HG03066 (cell line): ENCODE results near the gene DPP7.
A peak's percentile ranks its signal among the peaks of the same experiment; 100 is the strongest.
"Not testable (repeated sequence)": the region's sequence is repeated elsewhere in the genome, so short reads cannot be mapped to it uniquely, and the experiment has no call there.

Experiments
- ATAC-seq: cut with Tn5 transposase; IDR thresholded peaks from one replicate; pipeline ENCODE4 v1.9.1; 2021; ENCODE audit warnings: low read depth; ENCODE audit not compliant: unreplicated experiment

Gene DPP7

GRCh38 chr9:137075275-137075775 lies 39.2 kb downstream of the DPP7 start:
- ATAC-seq: no peak

- no peak for ATAC-seq
Observed at GRCh38 chr9:137074657-137075274, 39.8 kb downstream of the DPP7 start.

- no peak for ATAC-seq
Observed at GRCh38 chr9:137073992-137074399, 40.5 kb downstream of the DPP7 start.

GRCh38 chr9:137071282-137071681 lies 43.3 kb downstream of the DPP7 start:
- no peak for ATAC-seq

GRCh38 chr9:137070906-137071275 lies 43.6 kb downstream of the DPP7 start:
- ATAC-seq: no peak

- peak; percentile 76 for ATAC-seq
Observed at GRCh38 chr9:137070201-137070905, 44.2 kb downstream of the DPP7 start, which contains the start of gene SAPCD2. TSS of gene SAPCD2 (minus strand) at chr9:137070557. CDS start at chr9:137070460, 97 bp downstream.

- ATAC-seq: no peak
Observed at GRCh38 chr9:137069508-137070091, 44.9 kb downstream of the DPP7 start.

- no peak for ATAC-seq
Observed at GRCh38 chr9:137068539-137069507, 45.7 kb downstream of the DPP7 start.

- ATAC-seq: no peak
Observed at GRCh38 chr9:137067860-137068538, 46.5 kb downstream of the DPP7 start.

- no peak for ATAC-seq
Observed at GRCh38 chr9:137066096-137066861, 48.3 kb downstream of the DPP7 start.

- ATAC-seq: no peak
Observed at GRCh38 chr9:137065336-137065967, 49.1 kb downstream of the DPP7 start.

- ATAC-seq: no peak
Observed at GRCh38 chr9:137064880-137065164, 49.7 kb downstream of the DPP7 start.

GRCh38 chr9:137064027-137064879 lies 50.3 kb downstream of the DPP7 start:
- no peak for ATAC-seq

GRCh38 chr9:137063311-137064026 lies 51.1 kb downstream of the DPP7 start:
- no peak for ATAC-seq

GRCh38 chr9:137062798-137063197 lies 51.7 kb downstream of the DPP7 start:
- ATAC-seq: not testable (repeated sequence)

GRCh38 chr9:137062384-137062783 lies 52.1 kb downstream of the DPP7 start:
- ATAC-seq: no peak
